ENCODE data around the gene CLDN8. TPM values are rescaled to one million over a fixed set of nuclear protein-coding genes. Genes with fewer than 3 reads are reported as not detected.
A peak's percentile ranks its signal among the peaks of the same experiment; 100 is the strongest.

CLDN8 gene
- total and polyA plus RNA-seq, 9 donors: 0.19 to 2.5 TPM; not detected in 7

DNA sequence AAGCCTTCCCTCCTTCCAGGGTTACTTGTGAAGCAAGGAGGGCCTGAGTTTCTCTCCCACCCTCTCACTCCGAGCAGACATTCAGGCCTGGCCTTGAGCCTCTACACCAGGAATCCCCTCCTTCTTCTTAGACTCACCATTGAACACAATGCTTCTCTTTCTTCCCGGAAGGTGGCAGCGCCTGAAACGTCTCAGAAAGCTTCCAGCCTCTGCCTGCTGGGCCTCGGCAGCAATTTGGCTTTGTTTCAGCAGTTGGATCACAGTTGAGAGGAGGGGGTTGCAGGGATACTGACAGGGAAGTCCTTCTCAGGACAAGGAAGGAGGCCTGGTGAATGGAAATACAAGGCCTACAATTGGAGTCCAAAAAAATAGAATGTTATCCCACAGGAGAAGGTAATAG lies 6.3 kb downstream of the CLDN8 start:
- Histone ChIP-seq H3K27ac (ENCODE audit: low read length) (no peak overlapping the region), H3K36me3 (ENCODE audit: control insufficient read depth, insufficient read depth, low read length) (no peaks in the 10 kb centered on the region), H3K9me3 (replicated peaks; ENCODE audit: control insufficient read depth, low read depth, low read length) (peaks cover 3% of the 10 kb centered on the region), H3K4me3 (ENCODE audit: low read length) (no peak overlapping the region), H3K27me3 (ENCODE audit: control insufficient read depth, insufficient read depth, low read length) (no peaks in the 10 kb centered on the region), H3K4me1 (ENCODE audit: control insufficient read depth, insufficient read depth, low read length) (no peaks in the 10 kb centered on the region)
- WGBS (ENCODE audit: insufficient coverage): 31% methylated on average over 3 of the region's 5 CpGs
- no peak for DNase-seq

DNA sequence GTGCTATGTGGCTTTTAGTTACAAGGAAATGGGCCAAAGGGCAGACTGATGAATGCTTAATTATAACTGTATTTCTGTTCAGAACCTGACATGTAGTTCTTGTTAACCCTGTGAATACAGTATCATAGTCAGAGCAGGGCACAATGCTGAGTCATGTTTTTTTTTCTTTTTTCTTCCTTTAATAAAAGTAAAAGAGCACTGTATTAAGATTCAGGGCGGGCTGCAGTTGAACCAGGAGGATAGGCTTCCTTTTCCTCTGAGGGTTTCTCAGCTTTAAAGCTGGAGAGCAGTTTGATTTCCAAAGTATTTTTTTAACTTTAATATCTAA lies 8.7 kb downstream of the CLDN8 start:
- H3K4me1 ChIP-seq (ENCODE audit: control insufficient read depth, insufficient read depth, low read length): no peaks in the 10 kb centered on the region

DNA sequence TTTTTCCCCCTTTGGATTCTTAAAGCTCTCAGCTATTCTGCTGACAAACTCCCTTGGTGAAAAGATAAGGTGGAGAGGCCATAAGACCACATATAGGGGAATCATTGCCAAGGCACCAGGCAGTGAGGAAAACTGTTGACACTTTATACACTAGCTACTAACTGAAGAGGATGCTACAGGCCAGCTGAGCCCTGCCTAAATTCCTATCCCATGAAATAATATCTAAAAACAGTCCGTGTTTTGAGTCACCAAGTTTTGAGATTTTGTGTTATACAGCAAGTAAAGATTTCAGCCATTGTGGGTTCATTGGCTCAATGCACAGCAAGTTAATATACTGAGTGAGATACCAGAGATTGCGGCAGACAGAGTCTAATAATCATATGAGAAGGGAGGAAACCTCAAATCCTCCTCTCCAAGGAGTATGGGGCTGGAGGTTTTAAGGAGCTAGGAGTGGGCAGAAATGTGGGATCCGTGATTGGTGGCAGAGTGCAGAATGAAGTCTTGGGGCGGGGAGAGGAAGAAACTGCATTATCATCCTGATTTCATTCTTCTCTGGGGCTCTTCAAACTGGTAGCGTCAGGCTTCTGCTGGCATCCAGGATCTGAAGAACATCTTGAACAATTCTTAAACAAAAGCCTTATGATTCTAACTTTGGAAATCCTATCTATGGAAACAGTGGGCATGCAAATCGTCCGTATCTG lies 9.2 kb downstream of the CLDN8 start:
- no peaks in the 10 kb centered on the region for H3K36me3 ChIP-seq (ENCODE audit: control insufficient read depth, insufficient read depth, low read length)
- H3K4me3 ChIP-seq (ENCODE audit: low read length): no peak overlapping the region
- no peaks in the 10 kb centered on the region for H3K4me1 ChIP-seq (ENCODE audit: control insufficient read depth, insufficient read depth, low read length)
- H3K27me3 ChIP-seq (ENCODE audit: control insufficient read depth, insufficient read depth, low read length): no peaks in the 10 kb centered on the region
- no peak overlapping the region for H3K27ac ChIP-seq (ENCODE audit: low read length)
- no peak for DNase-seq
- H3K9me3 ChIP-seq (replicated peaks; ENCODE audit: control insufficient read depth, low read depth, low read length): peaks cover 3% of the 10 kb centered on the region
- WGBS (ENCODE audit: insufficient coverage): 80% methylated on average over 1 of the region's 7 CpGs

More for the DNA sequence above, 8.7 kb downstream of the CLDN8 start:
- peaks cover 3% of the 10 kb centered on the region for H3K9me3 ChIP-seq (replicated peaks; ENCODE audit: control insufficient read depth, low read depth, low read length)
- DNase-seq: no peak
- H3K27ac ChIP-seq (ENCODE audit: low read length): no peak overlapping the region
- H3K4me3 ChIP-seq (ENCODE audit: low read length): no peak overlapping the region
- no peaks in the 10 kb centered on the region for H3K36me3 ChIP-seq (ENCODE audit: control insufficient read depth, insufficient read depth, low read length)
- WGBS (ENCODE audit: insufficient coverage): no CpG with 5 or more reads among the region's 1 CpG
- H3K27me3 ChIP-seq (ENCODE audit: control insufficient read depth, insufficient read depth, low read length): no peaks in the 10 kb centered on the region

DNA sequence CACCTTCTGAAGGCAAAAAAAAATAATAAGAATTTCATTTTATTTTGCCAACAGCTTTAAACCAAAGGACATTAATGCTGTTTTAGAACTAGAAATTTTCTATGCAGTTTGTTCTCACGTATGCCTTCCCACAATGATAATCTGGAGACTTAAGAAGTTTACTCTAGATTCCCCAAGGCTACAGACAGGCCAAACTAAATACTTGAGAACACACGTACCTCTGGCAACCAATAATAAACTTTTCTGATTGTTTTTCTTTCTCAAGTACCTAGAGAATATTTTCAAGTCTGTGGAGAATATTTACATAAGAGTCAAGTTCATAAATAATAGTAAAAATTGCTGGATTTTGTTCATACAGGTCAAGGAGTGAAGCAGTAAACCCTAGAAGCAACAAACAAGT lies 15.9 kb downstream of the CLDN8 start:
- WGBS (ENCODE audit: insufficient coverage): no CpG with 5 or more reads among the region's 2 CpGs
- Histone ChIP-seq H3K4me1 (ENCODE audit: control insufficient read depth, insufficient read depth, low read length) (no peaks in the 10 kb centered on the region), H3K4me3 (ENCODE audit: low read length) (no peak overlapping the region), H3K27me3 (ENCODE audit: control insufficient read depth, insufficient read depth, low read length) (no peaks in the 10 kb centered on the region), H3K27ac (ENCODE audit: low read length) (no peak overlapping the region), H3K36me3 (ENCODE audit: control insufficient read depth, insufficient read depth, low read length) (no peaks in the 10 kb centered on the region), H3K9me3 (replicated peaks; ENCODE audit: control insufficient read depth, low read depth, low read length) (no peaks in the 10 kb centered on the region)
- peak; percentile 87 for DNase-seq

DNA sequence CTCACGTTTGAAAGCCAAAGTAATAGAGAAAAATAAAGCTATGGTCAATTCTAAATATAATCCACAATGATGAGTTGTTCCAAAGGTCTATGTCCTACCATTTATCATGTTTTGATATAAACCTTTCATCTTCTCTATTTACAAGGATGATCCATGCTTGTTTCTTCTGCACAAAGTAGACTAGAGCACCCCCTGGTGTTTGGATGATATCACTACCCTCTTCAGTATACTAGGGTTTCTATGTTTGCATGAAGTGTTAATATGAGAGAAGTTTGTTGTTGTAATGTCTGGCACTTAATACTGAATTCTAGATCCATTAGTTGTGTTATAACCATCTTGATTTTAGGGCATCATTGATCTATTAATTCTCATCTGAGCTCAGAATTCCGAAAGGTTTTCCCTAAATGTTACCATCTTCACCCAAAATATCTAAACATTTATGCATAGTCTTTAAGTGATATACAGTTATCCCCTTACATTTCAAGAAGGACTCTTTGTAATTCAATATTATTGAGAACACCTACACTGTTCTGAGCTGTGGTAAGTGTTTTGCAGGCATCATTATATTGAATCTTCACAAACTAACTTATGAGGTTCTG lies 21.1 kb downstream of the CLDN8 start:
- no peak overlapping the region for H3K27ac ChIP-seq (ENCODE audit: low read length)
- WGBS (ENCODE audit: insufficient coverage): no CpG with 5 or more reads among the region's 2 CpGs

DNA sequence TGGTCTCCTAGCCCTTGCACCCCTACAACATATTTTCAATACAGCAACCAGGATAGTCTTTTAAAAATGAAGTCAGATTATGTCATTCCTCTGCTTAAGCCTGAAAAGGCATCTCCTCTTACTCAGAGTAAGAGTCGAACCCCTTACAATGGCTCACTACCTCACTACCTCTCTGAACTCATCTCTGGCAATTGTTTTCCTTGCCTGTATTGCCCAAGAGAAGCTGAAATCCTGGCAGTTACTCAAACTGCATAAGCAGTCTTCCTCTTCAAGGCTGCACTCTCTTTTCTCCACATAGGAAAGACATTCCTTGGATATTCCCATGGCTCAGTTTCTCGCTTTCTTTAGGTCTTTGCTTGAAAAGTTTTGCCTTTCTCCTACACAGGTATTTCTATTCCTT lies 22.7 kb downstream of the CLDN8 start:
- Histone ChIP-seq H3K9me3 (replicated peaks; ENCODE audit: control insufficient read depth, low read depth, low read length) (no peaks in the 10 kb centered on the region), H3K27ac (ENCODE audit: low read length) (no peak overlapping the region)
- DNase-seq: no peak

More for the DNA sequence above, 21.1 kb downstream of the CLDN8 start:
- Histone ChIP-seq H3K36me3 (ENCODE audit: control insufficient read depth, insufficient read depth, low read length) (no peaks in the 10 kb centered on the region), H3K9me3 (replicated peaks; ENCODE audit: control insufficient read depth, low read depth, low read length) (no peaks in the 10 kb centered on the region), H3K4me1 (ENCODE audit: control insufficient read depth, insufficient read depth, low read length) (no peaks in the 10 kb centered on the region), H3K27me3 (ENCODE audit: control insufficient read depth, insufficient read depth, low read length) (no peaks in the 10 kb centered on the region), H3K4me3 (ENCODE audit: low read length) (no peak overlapping the region)
- no peak for DNase-seq

DNA sequence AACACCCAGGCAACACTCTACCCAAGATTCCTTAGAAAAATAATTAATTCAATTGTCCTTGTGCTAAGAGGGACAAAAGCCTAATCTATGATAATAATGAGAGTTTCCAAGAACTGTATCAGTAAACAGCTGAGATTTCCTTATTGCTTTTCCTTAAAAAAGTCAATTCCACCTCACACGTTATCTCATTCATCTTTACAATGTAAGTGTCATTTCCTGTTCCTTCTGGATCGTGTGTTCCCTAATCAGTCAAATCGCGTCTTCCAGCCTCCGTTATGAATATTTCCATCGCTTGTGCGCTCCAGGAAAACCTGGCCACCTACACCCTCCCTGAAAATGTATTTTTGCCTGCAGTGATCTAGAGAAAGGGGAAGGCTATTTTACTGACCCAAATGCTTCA lies 25.3 kb downstream of the CLDN8 start:
- Histone ChIP-seq H3K27me3 (ENCODE audit: control insufficient read depth, insufficient read depth, low read length) (no peaks in the 10 kb centered on the region), H3K27ac (ENCODE audit: low read length) (no peak overlapping the region), H3K4me1 (ENCODE audit: control insufficient read depth, insufficient read depth, low read length) (no peaks in the 10 kb centered on the region), H3K36me3 (ENCODE audit: control insufficient read depth, insufficient read depth, low read length) (no peaks in the 10 kb centered on the region), H3K4me3 (ENCODE audit: low read length) (no peak overlapping the region), H3K9me3 (replicated peaks; ENCODE audit: control insufficient read depth, low read depth, low read length) (no peaks in the 10 kb centered on the region)
- 59% methylated on average over 4 of the region's 7 CpGs for WGBS (ENCODE audit: insufficient coverage)
- DNase-seq: no peak

More for the DNA sequence above, 22.7 kb downstream of the CLDN8 start:
- no peaks in the 10 kb centered on the region for H3K4me1 ChIP-seq (ENCODE audit: control insufficient read depth, insufficient read depth, low read length)
- no peak overlapping the region for H3K4me3 ChIP-seq (ENCODE audit: low read length)
- no peaks in the 10 kb centered on the region for H3K27me3 ChIP-seq (ENCODE audit: control insufficient read depth, insufficient read depth, low read length)
- H3K36me3 ChIP-seq (ENCODE audit: control insufficient read depth, insufficient read depth, low read length): no peaks in the 10 kb centered on the region
- 67% methylated on average over 1 of the region's 2 CpGs for WGBS (ENCODE audit: insufficient coverage)

DNA sequence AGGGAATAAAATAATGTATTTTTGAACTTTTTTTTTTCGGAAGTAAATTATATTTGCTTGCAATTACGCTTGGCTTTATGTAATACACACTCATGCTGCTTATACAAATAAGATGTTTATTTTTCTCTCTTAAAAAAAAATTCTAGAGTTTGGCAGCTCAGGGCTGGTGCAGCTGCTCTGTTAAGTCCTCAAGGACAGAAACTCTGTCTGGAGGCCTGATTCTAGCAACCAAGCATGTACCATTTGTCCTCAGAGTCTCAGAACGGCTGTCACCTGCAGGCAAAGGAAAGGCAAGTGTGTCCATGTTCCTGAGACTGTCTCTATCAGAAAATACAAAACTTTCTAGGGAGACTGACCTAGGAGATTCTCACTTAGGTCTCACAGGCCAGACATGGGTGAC lies 26.1 kb downstream of the CLDN8 start:
- WGBS (ENCODE audit: insufficient coverage): no CpG with 5 or more reads among the region's 3 CpGs
- peak; percentile 71 for DNase-seq
- Histone ChIP-seq H3K9me3 (replicated peaks; ENCODE audit: control insufficient read depth, low read depth, low read length) (no peaks in the 10 kb centered on the region), H3K4me1 (ENCODE audit: control insufficient read depth, insufficient read depth, low read length) (no peaks in the 10 kb centered on the region), H3K36me3 (ENCODE audit: control insufficient read depth, insufficient read depth, low read length) (no peaks in the 10 kb centered on the region), H3K27me3 (ENCODE audit: control insufficient read depth, insufficient read depth, low read length) (no peaks in the 10 kb centered on the region), H3K4me3 (ENCODE audit: low read length) (no peak overlapping the region), H3K27ac (ENCODE audit: low read length) (peak overlapping the region; percentile 39)

DNA sequence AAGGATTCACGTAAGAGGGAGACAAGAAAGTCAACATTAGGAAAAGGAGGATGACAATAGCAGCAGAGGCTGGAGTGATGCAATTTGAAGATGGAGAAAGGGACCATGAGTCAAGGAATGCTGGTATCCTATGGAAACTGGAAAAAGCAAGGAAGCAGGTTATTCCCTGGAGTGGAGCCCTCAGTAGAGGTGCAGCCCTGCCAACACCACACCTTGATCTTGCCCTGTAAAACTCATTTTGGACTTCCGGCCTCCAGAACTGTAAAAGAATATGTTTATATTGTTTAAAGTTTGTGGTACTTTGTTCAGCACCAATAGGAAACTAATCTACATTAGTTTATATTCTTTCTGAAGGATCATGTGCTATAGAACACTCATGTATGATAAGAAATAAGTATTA lies 29.7 kb downstream of the CLDN8 start:
- H3K27ac ChIP-seq (ENCODE audit: low read length): no peak overlapping the region
- WGBS (ENCODE audit: insufficient coverage): 88% methylated on average over 1 of the region's 2 CpGs
- no peaks in the 10 kb centered on the region for H3K9me3 ChIP-seq (replicated peaks; ENCODE audit: control insufficient read depth, low read depth, low read length)
- H3K36me3 ChIP-seq (ENCODE audit: control insufficient read depth, insufficient read depth, low read length): no peaks in the 10 kb centered on the region
- no peak for DNase-seq
- no peaks in the 10 kb centered on the region for H3K27me3 ChIP-seq (ENCODE audit: control insufficient read depth, insufficient read depth, low read length)
- H3K4me3 ChIP-seq (ENCODE audit: low read length): no peak overlapping the region
- H3K4me1 ChIP-seq (ENCODE audit: control insufficient read depth, insufficient read depth, low read length): no peaks in the 10 kb centered on the region

DNA sequence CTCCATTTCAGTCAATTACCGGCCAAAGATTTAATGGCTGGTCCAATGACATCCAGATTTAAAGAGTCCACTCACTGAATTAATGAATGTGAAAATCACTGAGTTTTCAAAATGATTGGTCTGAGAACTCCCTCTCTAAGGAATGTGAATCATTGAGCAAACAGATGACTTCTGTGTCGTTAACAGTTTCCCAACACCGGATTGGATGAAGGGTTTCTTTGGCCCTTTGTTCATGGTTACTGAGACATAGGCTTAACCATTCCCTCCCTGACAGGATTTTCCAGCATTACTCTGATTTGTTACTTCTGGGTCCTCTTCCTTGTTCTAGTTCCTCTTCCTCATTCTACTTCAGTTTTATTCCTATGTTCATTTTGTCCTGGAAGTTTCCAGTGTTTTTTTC lies 47.8 kb downstream of the CLDN8 start:
- Histone ChIP-seq H3K36me3 (ENCODE audit: control insufficient read depth, insufficient read depth, low read length) (no peaks in the 10 kb centered on the region), H3K4me1 (ENCODE audit: control insufficient read depth, insufficient read depth, low read length) (no peaks in the 10 kb centered on the region), H3K9me3 (replicated peaks; ENCODE audit: control insufficient read depth, low read depth, low read length) (no peaks in the 10 kb centered on the region), H3K27ac (ENCODE audit: low read length) (no peak overlapping the region), H3K4me3 (ENCODE audit: low read length) (no peak overlapping the region), H3K27me3 (ENCODE audit: control insufficient read depth, insufficient read depth, low read length) (no peaks in the 10 kb centered on the region)
- DNase-seq: no peak
- no CpG with 5 or more reads among the region's 3 CpGs for WGBS (ENCODE audit: insufficient coverage)

Data from muscle of leg (tissue), 11 donors.